Adipocyte (in vitro differentiated cells): ENCODE measurements around the gene RAB37.

Experiments used
- DNase-seq: peaks from one replicate; pipeline ENCODE4 v3.0.0-alpha.2; 2015; ENCODE audit warnings: low read depth
- H3K27me3 ChIP-seq: replicated peaks from 2 replicates; pipeline ENCODE4 v1.7.0; 2013; ENCODE audit warnings: mild to moderate bottlenecking, low read length, moderate library complexity; ENCODE audit not compliant: control insufficient read depth, insufficient read depth
- H3K36me3 ChIP-seq: 2 replicates; pipeline ENCODE4 v1.7.0; 2013; ENCODE audit warnings: low read length, mild to moderate bottlenecking, moderate library complexity; ENCODE audit not compliant: control insufficient read depth, insufficient read depth, severe bottlenecking
- H3K4me1 ChIP-seq: 2 replicates; pipeline ENCODE4 v1.7.0; 2013; ENCODE audit warnings: mild to moderate bottlenecking, low read length, moderate library complexity; ENCODE audit not compliant: control insufficient read depth, insufficient read depth
- H3K4me3 ChIP-seq: 2 replicates; pipeline ENCODE4 v1.7.0; 2013; ENCODE audit warnings: mild to moderate bottlenecking, low read length, moderate library complexity
- H3K9ac ChIP-seq: 2 replicates; pipeline ENCODE4 v1.7.0; 2013; ENCODE audit warnings: mild to moderate bottlenecking, low read length, moderate library complexity
- H3K9me3 ChIP-seq: 2 replicates; pipeline ENCODE4 v1.7.0; 2013; ENCODE audit warnings: mild to moderate bottlenecking, low read length, moderate library complexity; ENCODE audit not compliant: control insufficient read depth

The RAB37 gene

DNA sequence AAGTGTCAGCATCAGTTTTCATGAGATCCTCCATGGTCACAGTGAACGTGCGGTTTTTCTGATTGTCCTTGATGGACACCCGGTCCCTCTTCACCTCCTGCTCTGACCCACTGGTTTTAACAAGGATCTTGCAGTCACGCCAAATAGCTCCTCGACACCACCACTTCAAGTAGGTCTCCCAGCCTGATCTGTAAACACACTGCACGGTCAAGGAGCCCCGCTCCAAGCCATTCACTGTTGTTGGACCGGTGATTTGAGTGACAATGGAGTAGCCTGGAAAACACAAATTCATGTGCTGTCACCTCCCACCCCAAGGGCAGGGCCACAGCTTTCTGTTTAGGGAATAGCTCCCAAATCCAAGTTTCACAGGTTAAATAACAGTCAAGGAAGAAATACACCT is 32.5 kb upstream of the RAB37 start:
- no peak for DNase-seq
- Histone ChIP-seq H3K4me1 (no peaks in the 10 kb centered on the region), H3K4me3 (no peak overlapping the region), H3K27me3 (peaks cover 34% of the 10 kb centered on the region), H3K36me3 (no peaks in the 10 kb centered on the region), H3K9ac (no peak overlapping the region), H3K9me3 (no peaks in the 10 kb centered on the region)

DNA sequence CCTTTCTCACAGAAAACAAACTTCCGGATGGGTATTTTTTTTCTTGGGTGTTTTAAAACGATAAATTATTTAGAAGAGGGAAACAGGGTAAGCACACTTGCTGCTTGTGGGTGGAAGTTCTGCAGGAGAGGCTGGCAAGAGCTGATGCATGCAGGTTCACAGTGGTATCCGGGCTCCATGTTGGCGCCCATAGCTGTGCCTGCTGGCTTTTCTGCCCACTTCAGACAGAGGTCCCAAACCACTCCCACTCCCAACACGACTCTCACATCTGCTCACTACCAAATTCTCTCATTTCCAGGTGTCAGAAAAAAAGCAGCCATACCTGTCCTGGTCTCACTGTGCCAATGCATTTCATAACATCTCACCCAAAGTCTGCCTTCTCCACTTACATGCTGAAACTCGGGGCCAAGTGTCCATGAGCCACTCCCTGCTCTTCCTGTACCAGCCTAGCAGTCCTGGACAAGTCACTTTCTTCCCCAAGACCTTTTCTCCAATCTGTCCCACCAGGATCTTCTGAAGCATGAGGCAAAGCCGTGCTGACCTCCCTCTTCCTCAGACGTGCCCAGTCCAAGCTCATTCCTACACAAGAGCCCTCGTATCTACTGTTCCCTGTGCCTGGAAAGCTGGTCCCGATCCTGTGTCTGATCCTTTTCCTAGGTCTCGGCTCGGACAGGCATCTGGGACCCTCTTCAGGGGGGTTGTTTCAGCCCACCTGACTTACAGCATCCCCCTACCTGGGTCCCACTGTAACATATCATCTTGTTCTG is 25.8 kb upstream of the RAB37 start:
- Histone ChIP-seq H3K36me3 (no peaks in the 10 kb centered on the region), H3K27me3 (peaks cover 40% of the 10 kb centered on the region), H3K9ac (no peak overlapping the region), H3K4me1 (no peaks in the 10 kb centered on the region), H3K4me3 (no peak overlapping the region), H3K9me3 (no peaks in the 10 kb centered on the region)
- no peak for DNase-seq

DNA sequence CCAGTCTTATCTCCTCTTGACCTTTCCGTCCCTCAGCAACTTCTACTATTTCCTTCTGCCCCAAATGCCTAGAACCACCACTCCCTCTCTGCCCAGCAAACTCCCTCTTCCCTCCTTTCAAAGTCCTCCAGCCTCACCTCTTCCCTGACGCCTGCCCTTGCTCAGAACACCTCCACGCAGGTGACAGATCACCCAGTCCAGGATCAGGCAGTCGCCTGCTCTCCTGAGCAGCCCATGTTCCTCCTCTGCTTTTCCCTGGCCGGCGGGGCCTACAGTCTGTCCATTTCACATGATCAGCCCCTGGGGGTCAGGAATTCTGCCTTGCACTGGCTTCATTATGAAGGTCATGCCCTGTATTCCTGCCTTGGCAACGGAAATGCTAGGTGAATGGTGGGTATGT is 24.8 kb upstream of the RAB37 start:
- H3K4me1 ChIP-seq, result no peaks in the 10 kb centered on the region
- no peaks in the 10 kb centered on the region for H3K9me3 ChIP-seq
- H3K9ac ChIP-seq, result no peak overlapping the region
- H3K27me3 ChIP-seq, result peaks cover 50% of the 10 kb centered on the region
- no peaks in the 10 kb centered on the region for H3K36me3 ChIP-seq
- no peak overlapping the region for H3K4me3 ChIP-seq
- DNase-seq, result no peak

DNA sequence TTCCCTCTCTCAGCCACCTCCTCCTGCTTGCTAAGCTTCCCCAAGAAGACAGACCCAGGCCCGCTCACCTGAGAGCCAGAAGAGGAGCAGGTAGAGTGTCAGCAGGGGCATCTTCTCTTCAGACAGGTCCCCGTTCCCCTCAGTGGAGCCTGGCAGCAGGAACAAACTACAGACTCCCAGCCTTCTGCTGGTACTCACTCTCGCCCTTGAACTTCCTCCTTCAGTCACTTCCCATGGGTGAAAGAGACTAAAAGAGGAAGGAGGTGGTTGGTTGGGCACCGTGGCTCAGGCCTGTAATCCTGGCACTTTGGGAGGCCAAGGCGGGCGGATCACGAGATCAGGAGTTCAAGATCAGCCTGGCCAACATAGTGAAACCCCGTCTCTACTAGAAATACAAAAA is 24.3 kb upstream of the RAB37 start, which contains the start of gene CD300LF:
Gene CD300LF (minus strand): TSS at position 168 of the 400 bp plus-strand sequence. CDS start 57 bp downstream, at position 111.
- Histone ChIP-seq H3K9ac (no peak within 1 kb of the TSS), H3K4me1 (no peaks in the 10 kb centered on the region), H3K4me3 (no peak within 1 kb of the TSS), H3K9me3 (no peaks in the 10 kb centered on the region), H3K36me3 (no peaks in the 10 kb centered on the region), H3K27me3 (peaks cover 53% of the 10 kb centered on the region)
- no peak for DNase-seq

DNA sequence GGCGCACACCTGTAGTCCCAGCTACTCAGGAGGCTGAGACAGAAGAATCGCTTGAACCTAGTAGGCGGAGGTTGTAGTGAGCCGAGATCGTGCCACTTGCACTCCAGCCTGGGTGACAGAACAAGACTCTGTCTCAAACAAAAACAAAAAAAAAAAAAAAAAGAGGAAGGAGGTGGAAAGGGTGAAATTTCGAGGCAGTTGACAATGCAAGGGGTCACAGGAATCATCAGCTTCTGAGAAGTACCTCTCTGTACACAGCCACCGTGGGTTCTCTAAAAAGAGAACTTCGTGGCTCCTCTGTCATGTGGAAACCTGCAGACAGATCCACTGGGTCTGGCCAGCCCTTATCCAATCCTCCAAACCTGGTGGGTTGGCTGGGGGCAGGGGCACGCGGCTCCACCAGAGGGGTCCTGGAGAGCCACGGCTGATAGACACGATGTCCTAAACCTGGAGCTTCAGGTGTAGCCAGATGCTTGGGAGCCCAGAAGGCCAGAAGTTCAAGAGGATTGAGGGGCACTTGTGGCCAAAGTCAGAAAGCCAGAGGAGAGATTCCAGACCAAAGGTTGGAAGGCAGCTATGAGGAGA is 23.8 kb upstream of the RAB37 start:
- no peaks in the 10 kb centered on the region for H3K4me1 ChIP-seq
- H3K36me3 ChIP-seq, result no peaks in the 10 kb centered on the region
- peaks cover 57% of the 10 kb centered on the region for H3K27me3 ChIP-seq
- no peak overlapping the region for H3K9ac ChIP-seq
- DNase-seq, result no peak
- no peak overlapping the region for H3K4me3 ChIP-seq
- H3K9me3 ChIP-seq, result no peaks in the 10 kb centered on the region

DNA sequence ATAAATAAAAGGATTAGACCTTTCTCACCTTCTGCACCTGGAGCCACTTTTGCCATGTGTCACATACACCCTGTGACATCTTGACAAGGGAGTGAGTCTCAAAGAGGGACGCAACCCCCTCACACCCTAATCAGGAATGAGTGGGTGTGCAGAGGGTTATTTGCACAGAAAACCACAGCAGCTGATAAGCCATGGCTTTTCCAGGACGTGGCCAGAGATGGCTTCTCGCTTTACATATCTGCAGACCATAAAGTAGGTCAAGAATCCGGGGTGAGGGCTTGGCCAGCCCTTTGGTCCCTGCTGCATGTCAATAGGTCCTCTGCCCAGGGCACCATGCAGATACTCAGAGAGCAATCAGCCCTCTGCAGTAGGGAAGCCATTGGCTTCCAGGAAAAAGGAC is 21.9 kb upstream of the RAB37 start:
- Histone ChIP-seq H3K4me3 (no peak overlapping the region), H3K36me3 (no peaks in the 10 kb centered on the region), H3K4me1 (no peaks in the 10 kb centered on the region), H3K9ac (no peak overlapping the region), H3K27me3 (peaks cover 53% of the 10 kb centered on the region), H3K9me3 (no peaks in the 10 kb centered on the region)
- DNase-seq, result no peak

DNA sequence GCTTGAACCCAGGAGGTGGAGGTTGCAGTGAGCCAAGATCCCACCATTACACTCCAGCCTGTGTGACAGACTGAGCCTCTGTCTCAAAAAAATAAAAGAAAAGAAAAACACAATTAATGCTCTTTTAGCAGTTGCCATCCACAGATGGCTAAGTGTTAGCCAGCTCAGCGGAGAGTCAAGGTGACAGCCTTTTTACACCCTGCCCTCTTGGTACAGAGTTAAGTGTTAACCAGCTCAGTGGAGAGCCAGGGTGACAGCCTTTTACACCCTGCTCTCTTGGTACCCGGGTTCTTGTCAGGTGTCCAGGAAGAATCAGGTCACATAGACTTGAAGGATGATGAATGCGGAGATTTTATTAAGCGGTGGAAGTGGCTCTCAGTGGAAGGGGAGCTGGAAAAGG is 16.6 kb upstream of the RAB37 start:
- Histone ChIP-seq H3K4me1 (no peaks in the 10 kb centered on the region), H3K9me3 (peaks cover 6% of the 10 kb centered on the region), H3K27me3 (peaks cover 46% of the 10 kb centered on the region), H3K4me3 (no peak overlapping the region), H3K36me3 (no peaks in the 10 kb centered on the region), H3K9ac (no peak overlapping the region)
- no peak for DNase-seq

DNA sequence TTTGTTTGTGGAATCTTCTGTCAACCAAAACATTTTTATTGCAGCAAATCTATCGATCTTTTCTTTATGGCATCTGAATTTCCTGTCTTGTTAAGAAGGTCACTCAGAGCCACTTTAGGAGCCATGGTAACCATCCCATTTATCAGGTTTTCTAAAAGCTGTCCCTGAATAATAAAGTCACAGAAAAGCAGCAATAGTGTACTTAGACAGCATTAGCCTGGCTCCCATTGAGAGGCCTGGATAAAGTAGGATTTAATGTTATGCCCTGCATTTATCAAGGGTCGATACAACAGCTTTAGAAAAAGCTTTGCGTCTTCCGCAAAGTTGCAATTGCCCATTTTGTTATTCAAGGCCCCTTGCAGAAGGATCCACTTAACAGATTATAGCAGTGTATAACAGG is 14.3 kb upstream of the RAB37 start:
- DNase-seq, result no peak

DNA sequence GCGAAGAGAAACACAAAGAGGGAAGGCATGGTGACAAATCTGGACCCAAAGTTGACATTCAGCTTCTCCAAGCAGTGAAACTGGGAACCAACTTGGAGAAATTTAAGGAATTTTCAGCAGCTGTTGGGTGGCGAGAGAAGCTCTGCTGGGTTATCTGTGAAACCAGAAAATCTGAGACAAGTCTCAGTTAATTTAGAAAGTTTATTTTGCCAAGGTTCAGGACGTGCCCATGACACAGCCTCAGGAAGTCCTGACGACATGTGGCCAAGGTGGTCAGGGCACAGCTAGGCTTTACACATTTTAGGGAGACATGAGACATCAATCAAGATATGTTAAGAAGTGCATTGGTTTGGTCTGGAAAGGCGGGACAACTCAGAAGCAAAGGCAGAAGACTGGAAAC is 13.2 kb upstream of the RAB37 start:
- H3K27me3 ChIP-seq, result peaks cover 27% of the 10 kb centered on the region
- H3K9me3 ChIP-seq, result peaks cover 6% of the 10 kb centered on the region
- no peak overlapping the region for H3K9ac ChIP-seq
- no peak overlapping the region for H3K4me3 ChIP-seq
- no peaks in the 10 kb centered on the region for H3K4me1 ChIP-seq
- DNase-seq, result no peak
- no peaks in the 10 kb centered on the region for H3K36me3 ChIP-seq

More for the DNA sequence above, 14.3 kb upstream of the RAB37 start:
- peaks cover 31% of the 10 kb centered on the region for H3K27me3 ChIP-seq
- H3K4me1 ChIP-seq, result no peaks in the 10 kb centered on the region
- no peak overlapping the region for H3K9ac ChIP-seq
- no peak overlapping the region for H3K4me3 ChIP-seq
- peaks cover 6% of the 10 kb centered on the region for H3K9me3 ChIP-seq
- H3K36me3 ChIP-seq, result no peaks in the 10 kb centered on the region

DNA sequence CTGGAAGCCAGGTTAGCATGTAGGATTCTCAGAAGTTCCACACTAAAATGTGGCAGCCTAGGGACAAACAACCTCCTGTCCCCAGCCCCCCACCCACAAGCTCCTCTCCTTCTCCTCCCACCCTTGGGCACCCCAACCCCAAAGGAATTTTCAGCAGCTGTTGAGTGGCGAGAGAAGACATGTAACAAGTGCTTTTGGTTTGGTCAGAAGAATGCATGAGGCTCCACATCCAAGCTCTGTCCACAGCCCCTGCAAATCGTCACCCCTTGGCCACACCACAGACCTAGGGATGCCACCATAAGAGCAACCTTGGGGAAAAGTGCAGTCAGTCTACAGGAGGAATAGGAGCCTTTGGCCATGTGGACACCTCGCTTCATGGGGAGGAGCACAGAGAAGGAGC is 11.9 kb upstream of the RAB37 start:
- Histone ChIP-seq H3K9ac (no peak overlapping the region), H3K36me3 (no peaks in the 10 kb centered on the region), H3K4me1 (no peaks in the 10 kb centered on the region), H3K4me3 (no peak overlapping the region), H3K9me3 (peaks cover 6% of the 10 kb centered on the region), H3K27me3 (peaks cover 32% of the 10 kb centered on the region)
- DNase-seq, result no peak

DNA sequence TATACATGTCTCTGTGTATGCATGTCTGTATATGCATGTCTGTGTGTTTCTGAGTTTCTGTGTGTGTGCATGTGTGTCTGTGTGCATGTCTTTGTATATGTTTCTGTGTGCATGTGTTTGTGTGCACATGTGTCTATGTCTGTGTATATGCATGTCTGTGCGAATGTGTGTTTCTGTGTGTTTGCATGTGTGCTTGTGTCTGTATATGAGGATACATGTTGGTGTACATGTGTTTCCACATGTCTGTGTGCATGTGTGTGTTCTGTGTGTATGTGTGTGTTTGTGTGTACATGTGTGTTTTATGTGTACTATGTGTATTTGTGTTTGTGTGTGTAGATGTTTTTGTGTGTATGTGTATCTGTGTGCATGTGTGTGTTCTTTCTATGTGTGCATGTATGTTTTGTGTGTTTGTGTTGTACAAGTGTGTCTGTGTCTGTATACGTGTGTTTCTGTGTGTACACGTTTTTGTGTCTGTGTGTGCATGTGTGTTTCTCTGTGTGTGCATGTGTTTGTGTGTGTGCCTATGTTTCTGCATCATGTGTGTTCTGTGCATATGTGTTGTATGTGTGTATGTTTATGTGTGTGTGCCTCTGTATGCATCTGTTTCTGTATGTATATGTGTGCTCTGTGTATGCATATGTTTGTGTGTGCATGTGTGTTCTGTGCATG is 8.9 kb upstream of the RAB37 start:
- Histone ChIP-seq H3K9me3 (no peaks in the 10 kb centered on the region), H3K4me3 (no peak overlapping the region)

More for the DNA sequence above, 8.9 kb upstream of the RAB37 start:
- peaks cover 35% of the 10 kb centered on the region for H3K27me3 ChIP-seq
- no peaks in the 10 kb centered on the region for H3K4me1 ChIP-seq
- no peaks in the 10 kb centered on the region for H3K36me3 ChIP-seq
- no peak for DNase-seq
- H3K9ac ChIP-seq, result no peak overlapping the region
